GM12875 (cell line): Measurements from ENCODE around the gene SLC2A2.

Experiments used
- H3K4me3 ChIP-seq: one replicate; pipeline ENCODE4 v1.5.1; 2011; ENCODE audit warnings: low read depth, low read length, control low read depth
- CTCF ChIP-seq: IDR thresholded peaks from 2 replicates; pipeline ENCODE4 v1.5.1; 2011; ENCODE audit warnings: low read depth, mild to moderate bottlenecking, control low read depth, inconsistent platforms, low read length, moderate library complexity, borderline replicate concordance; ENCODE audit not compliant: insufficient read depth

Gene SLC2A2

GRCh38 chr3:170989100-170989648 is 37.3 kb downstream of the SLC2A2 start:
- no peak overlapping the region for H3K4me3 ChIP-seq
- TF ChIP-seq CTCF, result no peak

DNA sequence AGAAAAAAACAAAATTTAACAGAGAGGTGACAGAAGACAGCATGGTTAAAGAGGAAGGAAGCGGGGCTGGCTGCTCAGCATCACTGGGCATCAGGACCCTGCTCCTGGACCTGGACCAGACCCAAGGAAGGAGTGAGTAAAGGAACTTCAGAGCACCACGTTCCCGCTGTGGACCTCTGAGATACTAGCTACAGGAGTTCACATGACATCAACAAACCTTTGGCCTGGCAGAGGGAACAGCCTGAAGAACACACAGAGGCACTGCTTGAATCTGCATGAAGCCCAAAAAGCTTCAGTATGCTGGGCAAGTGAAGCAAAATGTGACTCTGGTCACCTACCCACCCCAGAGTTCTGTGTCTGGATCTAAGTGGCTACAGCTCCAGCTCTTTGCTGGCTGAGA is 38.1 kb downstream of the SLC2A2 start:
- H3K4me3 ChIP-seq, result no peak overlapping the region
- no peak for TF ChIP-seq CTCF

DNA sequence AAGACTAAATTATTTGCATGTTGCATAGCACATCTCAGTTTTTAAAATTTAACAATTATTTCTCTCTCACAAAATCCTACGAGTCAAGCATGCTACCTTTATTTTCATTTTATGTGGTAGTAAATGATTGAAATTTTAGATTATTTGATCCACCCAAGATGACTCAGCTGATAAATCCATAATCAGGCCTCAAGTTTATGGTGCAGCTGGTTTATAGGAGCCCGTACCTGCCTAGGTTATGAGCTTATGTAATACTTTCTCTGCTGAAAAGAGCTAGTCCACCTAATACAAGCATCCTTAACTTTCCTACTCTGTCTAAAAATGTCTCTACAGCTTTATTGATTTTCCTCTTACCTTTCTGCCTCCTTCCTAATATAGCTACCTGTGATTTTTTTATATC is 41.2 kb downstream of the SLC2A2 start:
- TF ChIP-seq CTCF, result no peak
- H3K4me3 ChIP-seq, result no peak overlapping the region

- no peak for TF ChIP-seq CTCF
- no peak overlapping the region for H3K4me3 ChIP-seq
Measured at GRCh38 chr3:170982733-170983132, 43.8 kb downstream of the SLC2A2 start.

- TF ChIP-seq CTCF, result no peak
Measured at GRCh38 chr3:170980399-170980798, 46.1 kb downstream of the SLC2A2 start.

DNA sequence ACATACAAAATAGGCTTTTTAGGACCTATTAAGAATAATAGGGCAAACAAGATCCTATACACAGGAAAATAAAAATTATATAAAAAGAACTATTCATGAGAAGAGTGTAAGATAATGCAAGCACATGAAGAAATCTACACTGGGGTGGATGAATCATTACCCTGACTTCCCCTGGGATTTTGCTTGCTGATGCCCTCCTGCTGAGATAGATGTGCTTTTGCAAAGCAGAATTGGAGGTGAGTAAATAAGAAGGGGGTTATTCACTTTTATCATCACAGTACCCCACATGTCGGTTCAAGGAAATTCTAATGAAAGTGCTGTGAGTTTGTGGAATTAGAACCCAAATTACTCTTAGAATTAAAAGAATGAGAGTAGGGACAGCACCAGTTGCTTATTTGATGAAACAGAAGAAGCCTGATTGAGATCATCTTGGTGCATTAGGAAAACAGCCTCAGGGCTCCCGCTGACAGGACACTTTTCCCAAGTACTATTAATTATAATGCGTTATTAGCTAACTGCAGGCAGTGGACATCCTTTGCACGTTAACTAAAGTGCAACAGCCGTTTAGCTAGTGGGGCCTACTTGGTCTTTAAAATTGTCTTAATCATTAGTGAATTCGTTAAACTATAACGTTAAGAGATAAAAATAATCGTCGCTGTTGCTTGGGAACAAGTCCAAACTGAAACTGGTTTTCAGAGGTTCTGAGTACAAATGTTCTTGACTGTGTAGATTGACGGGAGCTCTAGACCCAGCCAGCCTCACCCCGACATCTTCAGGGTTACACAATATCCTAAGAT is 48.4 kb downstream of the SLC2A2 start:
- H3K4me3 ChIP-seq, result no peak overlapping the region
- no peak for TF ChIP-seq CTCF

More at GRCh38 chr3:170980399-170980798, 46.1 kb downstream of the SLC2A2 start:
- H3K4me3 ChIP-seq, result no peak overlapping the region

DNA sequence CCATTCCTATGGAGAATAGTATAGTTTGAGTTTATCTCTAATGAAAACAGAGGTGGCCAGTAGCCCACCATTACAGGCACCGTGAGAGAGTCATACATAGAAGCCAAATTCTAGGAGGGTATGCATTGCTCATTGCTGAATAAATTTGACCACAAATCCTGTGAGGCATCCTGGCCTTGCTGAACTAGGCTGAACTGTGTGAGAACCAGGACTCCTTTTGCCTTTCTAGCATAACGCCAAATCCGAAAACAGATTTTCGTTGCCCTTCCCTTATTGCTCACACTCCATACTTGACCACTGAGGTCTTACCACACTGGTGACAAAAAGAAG is 50.4 kb downstream of the SLC2A2 start:
- TF ChIP-seq CTCF, result no peak
- no peak overlapping the region for H3K4me3 ChIP-seq
